Ascending aorta (tissue), 2 donors: ENCODE measurements around the gene ZNF430. TPM values are rescaled to one million over a fixed set of nuclear protein-coding genes. Genes with fewer than 3 reads are reported as not detected.
A peak's percentile ranks its signal among the peaks of the same experiment; 100 is the strongest.

Source experiments
- DNase-seq, 2 donors: peaks; one replicate each; pipeline ENCODE4 v3.0.0-alpha.2; 2019; ENCODE audit warnings: low spot score in 2 of 2
- H3K27ac ChIP-seq, 2 donors: fragments of 200-600 bp; sonication (generic); one replicate each; pipeline ENCODE4 v1.5.1; 2016 to 2017; ENCODE audit warnings: mild to moderate bottlenecking in 1 of 2
- H3K27me3 ChIP-seq: fragments of 200-600 bp; sonication (generic); one replicate; pipeline ENCODE4 v1.5.1; 2017
- H3K36me3 ChIP-seq, 2 donors: fragments of 200-600 bp; sonication (generic); one replicate each; pipeline ENCODE4 v1.5.1; 2016
- H3K4me1 ChIP-seq, 2 donors: fragments of 200-600 bp; sonication (generic); one replicate each; pipeline ENCODE4 v1.5.1; 2016 to 2017; ENCODE audit warnings: mild to moderate bottlenecking in 1 of 2
- H3K4me3 ChIP-seq, 2 donors: fragments of 200-600 bp; sonication (generic); one replicate each; pipeline ENCODE4 v1.5.1; 2016 to 2017; ENCODE audit warnings: mild to moderate bottlenecking in 1 of 2
- H3K9me3 ChIP-seq, 2 donors: fragments of 200-600 bp; sonication (generic); one replicate each; pipeline ENCODE4 v1.5.1; 2016
- CTCF ChIP-seq, 3 experiments: fragments of 200-600 bp in 2 of 3; fragments of 450-650 bp in 1 of 3; sonication (generic) in 2 of 3; IDR thresholded peaks; one replicate each; pipeline ENCODE4 v1.5.1; 2016 to 2019; ENCODE audit warnings: antibody characterized with exemption in 3 of 3, mild to moderate bottlenecking in 1 of 3, moderate library complexity in 1 of 3
- intact Hi-C: fragments of 100-400 bp; cut with DNase I; formaldehyde crosslinking; loops from one replicate; pipeline ENCODE4 v1.15.1; 2023
- total RNA-seq: library from RNA; depleted of rRNA; stranded (reverse); fragments of >200 nt; gene quantifications from one replicate; pipeline ENCODE4 v1.1.0, GENCODE V29; 2016

Gene ZNF430
- total RNA-seq, 1 donor from 2014 or later: 5.3 TPM

GRCh38 chr19:21082011-21082975, 61.8 kb downstream of the ZNF430 start, which contains the start of gene ZNF714:
TSS of gene ZNF714 (plus strand) at chr19:21082203. CDS start at chr19:21098269, 16,066 bp downstream.
- peak within 1 kb of the TSS; percentile 54 to 77 for H3K4me3 ChIP-seq
- H3K4me1 ChIP-seq: no peaks in the 10 kb centered on the region
- DNase-seq: peak; percentile 71 to 89
- H3K27me3 ChIP-seq: no peaks in the 10 kb centered on the region
- H3K9me3 ChIP-seq: no peaks in the 10 kb centered on the region
- intact Hi-C loops: no loop called here
- H3K36me3 ChIP-seq: no peaks in the 10 kb centered on the region
- H3K27ac ChIP-seq: peak within 1 kb of the TSS; percentile 53 to 59
- TF ChIP-seq CTCF (IDR thresholded peaks at IDR 0.05): no peak

DNA sequence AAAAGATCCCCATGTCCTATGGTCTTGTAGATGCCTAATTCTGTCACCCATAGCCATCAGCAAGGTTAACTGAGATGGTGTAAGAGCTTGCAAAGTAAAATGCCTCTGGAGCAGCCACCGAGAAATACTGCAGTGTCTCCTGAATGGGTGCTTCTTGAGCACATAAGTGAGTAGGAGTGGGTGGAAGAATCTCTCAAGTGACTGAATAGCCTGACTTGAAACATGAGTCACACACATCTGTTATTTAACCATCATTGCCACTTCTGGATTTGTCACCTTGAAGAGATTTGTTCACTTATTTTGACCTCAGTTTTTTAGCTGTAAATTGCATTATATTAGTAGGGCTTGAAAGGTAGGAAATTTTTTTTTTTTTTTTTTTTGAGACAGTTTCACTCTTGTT, 63.9 kb downstream of the ZNF430 start:
- H3K4me3 ChIP-seq: no peak overlapping the region
- no peaks in the 10 kb centered on the region for H3K36me3 ChIP-seq
- H3K9me3 ChIP-seq: no peaks in the 10 kb centered on the region
- intact Hi-C loops: no loop called here
- TF ChIP-seq CTCF (IDR thresholded peaks at IDR 0.05): no peak
- no peaks in the 10 kb centered on the region for H3K27me3 ChIP-seq
- no peak overlapping the region for H3K27ac ChIP-seq
- no peak for DNase-seq
- no peaks in the 10 kb centered on the region for H3K4me1 ChIP-seq

DNA sequence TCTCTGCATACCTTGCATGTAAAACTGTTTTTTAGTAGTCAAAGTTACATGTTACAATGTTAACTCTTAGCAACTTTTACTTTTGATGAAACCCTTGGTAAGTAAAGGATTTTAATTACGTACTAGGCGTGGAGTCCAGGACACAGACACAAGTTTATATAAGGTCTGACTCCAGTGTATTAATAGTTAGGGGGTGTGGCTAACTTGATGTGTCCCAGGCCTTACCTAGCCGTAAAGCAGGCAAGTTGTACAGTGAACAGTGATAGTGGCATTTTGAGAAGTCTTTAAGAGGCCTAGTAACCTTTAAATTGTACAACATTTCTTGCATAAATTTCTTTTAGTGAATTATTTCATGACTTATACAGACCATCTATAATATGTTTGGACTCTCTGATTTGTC, 67.4 kb downstream of the ZNF430 start:
- no peaks in the 10 kb centered on the region for H3K9me3 ChIP-seq
- no peak for TF ChIP-seq CTCF (IDR thresholded peaks at IDR 0.05)
- H3K4me3 ChIP-seq: no peak overlapping the region
- H3K4me1 ChIP-seq: no peaks in the 10 kb centered on the region
- H3K36me3 ChIP-seq: no peaks in the 10 kb centered on the region
- intact Hi-C loops: no loop called here
- no peak for DNase-seq
- no peaks in the 10 kb centered on the region for H3K27me3 ChIP-seq
- no peak overlapping the region for H3K27ac ChIP-seq

GRCh38 chr19:21092109-21092508, 71.7 kb downstream of the ZNF430 start:
- Histone ChIP-seq H3K27me3 (no peaks in the 10 kb centered on the region), H3K27ac (no peak overlapping the region), H3K9me3 (no peaks in the 10 kb centered on the region), H3K36me3 (no peaks in the 10 kb centered on the region), H3K4me3 (no peak overlapping the region), H3K4me1 (no peaks in the 10 kb centered on the region)
- intact Hi-C loops: no loop called here
- DNase-seq: no peak
- no peak for TF ChIP-seq CTCF (IDR thresholded peaks at IDR 0.05)

GRCh38 chr19:21094347-21095025, 74.0 kb downstream of the ZNF430 start:
- Histone ChIP-seq H3K36me3 (no peaks in the 10 kb centered on the region), H3K9me3 (no peaks in the 10 kb centered on the region), H3K27ac (no peak overlapping the region), H3K27me3 (no peaks in the 10 kb centered on the region), H3K4me3 (no peak overlapping the region), H3K4me1 (no peaks in the 10 kb centered on the region)
- DNase-seq: no peak
- intact Hi-C loops: no loop called here
- TF ChIP-seq CTCF (IDR thresholded peaks at IDR 0.05): no peak
